Body of pancreas (tissue), 4 donors: ENCODE results near the gene PHF21A. TPM values are rescaled to one million over a fixed set of nuclear protein-coding genes. Genes with fewer than 3 reads are reported as not detected.
A peak's percentile ranks its signal among the peaks of the same experiment; 100 is the strongest.

ENCODE experiments used
- ATAC-seq: fragments of 150-250 bp; one replicate; pipeline ENCODE4 v1.9.1; 2016
- DNase-seq, 4 donors: peaks; one replicate each; pipeline ENCODE4 v3.0.0-alpha.2; 2019
- H3K27ac ChIP-seq, 4 donors: fragments of 200-600 bp; sonication (generic); 1 replicate in 3 of 4; 2 replicates in 1 of 4; pipeline versions ENCODE4 v1.5.1 to v1.6.1; 2016 to 2019; ENCODE audit warnings: mild to moderate bottlenecking in 1 of 4, mixed read lengths in 1 of 4, moderate library complexity in 1 of 4
- H3K27me3 ChIP-seq, 2 donors: fragments of 200-600 bp; sonication (generic); one replicate each; pipeline ENCODE4 v1.6.0; 2016; ENCODE audit warnings: mild to moderate bottlenecking in 1 of 2
- H3K36me3 ChIP-seq, 2 donors: fragments of 200-600 bp; sonication (generic); replicated peaks in 1 of 2; 2 replicates each; pipeline ENCODE4 v1.5.1; 2016; ENCODE audit warnings: low read depth in 2 of 2; ENCODE audit not compliant: insufficient read depth in 1 of 2
- H3K4me1 ChIP-seq: fragments of 200-600 bp; sonication (generic); one replicate; pipeline ENCODE4 v1.6.0; 2016
- H3K4me3 ChIP-seq, 2 donors: fragments of 200-600 bp; sonication (generic); 1 replicate in 1 of 2; 2 replicates in 1 of 2; pipeline ENCODE4 v1.5.1; 2016 to 2019
- H3K9me3 ChIP-seq, 3 donors: fragments of 200-600 bp; sonication (generic); 1 replicate in 2 of 3; 2 replicates in 1 of 3; pipeline ENCODE4 v1.5.1; 2016
- CTCF ChIP-seq, 7 experiments: fragments of 450-650 bp in 4 of 7; fragments of 200-600 bp in 3 of 7; sonication (generic) in 3 of 7; IDR thresholded peaks; one replicate each; pipeline ENCODE4 v1.5.1; 2016 to 2019; ENCODE audit warnings: antibody characterized with exemption in 7 of 7
- POLR2A ChIP-seq, 3 donors: fragments of 450-650 bp; IDR thresholded peaks; one replicate each; pipeline ENCODE4 v1.6.1; 2016; ENCODE audit warnings: antibody characterized with exemption in 3 of 3, mild to moderate bottlenecking in 2 of 3
- WGBS, 2 donors: methylation state at CpG; one replicate each; pipeline ENCODE4 v1.1.5; 2017; 5-methylcytosine and 5-hydroxymethylcytosine counted together
- intact Hi-C: fragments of 100-400 bp; cut with DNase I; formaldehyde crosslinking; loops from one replicate; pipeline ENCODE4 v1.15.1; 2023
- total RNA-seq, 2 donors: library from RNA; depleted of rRNA; stranded (reverse); fragments of >200 nt; gene quantifications; one replicate each; pipeline ENCODE4 v1.1.0, GENCODE V29; 2016

PHF21A gene
- total RNA-seq, 2 donors from 2014 or later: 11.7 to 49.4 TPM

GRCh38 chr11:46133119-46133518, 11.9 kb upstream of the PHF21A start:
- intact Hi-C loops: no loop called here
- TF ChIP-seq POLR2A (IDR thresholded peaks at IDR 0.05) (no peak), CTCF (IDR thresholded peaks at IDR 0.05) (no peak)
- Histone ChIP-seq H3K9me3 (no peaks in the 10 kb centered on the region), H3K4me3 (no peak overlapping the region), H3K27me3 (no peaks in the 10 kb centered on the region), H3K4me1 (peaks cover 9% of the 10 kb centered on the region), H3K36me3 (no peaks in the 10 kb centered on the region), H3K27ac (no peak overlapping the region)
- 8 to 21% methylated on average over 3 of the region's 3 CpGs for WGBS, 2 donors
- DNase-seq (peak; percentile 44 to 70 (median 62)), ATAC-seq (peak; percentile 64)

GRCh38 chr11:46130286-46130940, 9.2 kb upstream of the PHF21A start:
- Histone ChIP-seq H3K9me3 (no peaks in the 10 kb centered on the region), H3K27ac (no peak overlapping the region), H3K4me1 (peaks cover 9% of the 10 kb centered on the region), H3K4me3 (no peak overlapping the region), H3K36me3 (no peaks in the 10 kb centered on the region), H3K27me3 (no peaks in the 10 kb centered on the region)
- intact Hi-C loops: no loop called here
- TF ChIP-seq POLR2A (IDR thresholded peaks at IDR 0.05) (no peak), CTCF (IDR thresholded peaks at IDR 0.05) (no peak)
- no peak for DNase-seq
- ATAC-seq: no peak
- 63 to 65% methylated on average over 3 of the region's 3 CpGs for WGBS, 2 donors

- Histone ChIP-seq H3K4me3 (no peak overlapping the region), H3K4me1 (peaks cover 9% of the 10 kb centered on the region), H3K27ac (no peak overlapping the region), H3K27me3 (no peaks in the 10 kb centered on the region), H3K9me3 (no peaks in the 10 kb centered on the region), H3K36me3 (no peaks in the 10 kb centered on the region)
- WGBS, 2 donors: 70 to 82% methylated on average over 2 of the region's 2 CpGs
- TF ChIP-seq CTCF (IDR thresholded peaks at IDR 0.05) (no peak), POLR2A (IDR thresholded peaks at IDR 0.05) (no peak)
- DNase-seq (no peak), ATAC-seq (no peak)
- intact Hi-C loops: loop anchor here (10.0 kb wide), 1 partner anchor 196 kb away; no protein-coding TSS in a partner anchor
Measured at GRCh38 chr11:46129133-46129532, 7.9 kb upstream of the PHF21A start.

- peak in 1 of 7 experiments; percentile 17 for TF ChIP-seq CTCF (IDR thresholded peaks at IDR 0.05)
- TF ChIP-seq POLR2A (IDR thresholded peaks at IDR 0.05): no peak
- DNase-seq (peak in 1 of 4 donors; percentile 41), ATAC-seq (no peak)
- no peaks in the 10 kb centered on the region for H3K36me3 ChIP-seq
- no peaks in the 10 kb centered on the region for H3K27me3 ChIP-seq
- peaks cover 4% of the 10 kb centered on the region for H3K4me1 ChIP-seq
- no peaks in the 10 kb centered on the region for H3K9me3 ChIP-seq
- intact Hi-C loops: loop anchor here (10.0 kb wide), 1 partner anchor 198 kb away; no protein-coding TSS in a partner anchor
- no peak overlapping the region for H3K27ac ChIP-seq
- WGBS, 2 donors: 30 to 53% methylated on average over 5 of the region's 5 CpGs
- H3K4me3 ChIP-seq: no peak overlapping the region
Measured at GRCh38 chr11:46127150-46127638, 5.9 kb upstream of the PHF21A start.

GRCh38 chr11:46125284-46125683, 4.0 kb upstream of the PHF21A start:
- intact Hi-C loops: loop anchor here (10.0 kb wide), 1 partner anchor 200 kb away; no protein-coding TSS in a partner anchor
- no peak overlapping the region for H3K4me3 ChIP-seq
- H3K4me1 ChIP-seq: peaks cover 4% of the 10 kb centered on the region
- H3K36me3 ChIP-seq: no peaks in the 10 kb centered on the region
- WGBS, 2 donors: 82 to 88% methylated on average over 3 of the region's 3 CpGs
- no peaks in the 10 kb centered on the region for H3K27me3 ChIP-seq
- DNase-seq (no peak), ATAC-seq (no peak)
- no peaks in the 10 kb centered on the region for H3K9me3 ChIP-seq
- no peak for TF ChIP-seq POLR2A (IDR thresholded peaks at IDR 0.05)
- no peak for TF ChIP-seq CTCF (IDR thresholded peaks at IDR 0.05)
- no peak overlapping the region for H3K27ac ChIP-seq
